Activated CD4-positive, alpha-beta T cell treated with anti-CD3 and anti-CD28 coated beads, Interleukin-2, Interleukin-6, amounts not matched to agents 100 ng/mL and 50 ng/mL, durations not matched to agents 16 hours and 8 hours (primary cell): ENCODE measurements around the gene DNAH17.

Source experiments
- DNase-seq: peaks from one replicate; pipeline ENCODE4 v3.0.0-alpha.2; 2020

DNAH17 gene

GRCh38 chr17:78541488-78542206 is 35.5 kb downstream of the DNAH17 start:
- DNase-seq = no peak

GRCh38 chr17:78539781-78540180 is 37.4 kb downstream of the DNAH17 start:
- no peak for DNase-seq

GRCh38 chr17:78538033-78538776 is 39.0 kb downstream of the DNAH17 start:
- DNase-seq = peak; percentile 8

- no peak for DNase-seq
Measured at GRCh38 chr17:78537217-78537860, 39.9 kb downstream of the DNAH17 start.

- peak; percentile 19 for DNase-seq
Measured at GRCh38 chr17:78535273-78536197, 41.7 kb downstream of the DNAH17 start.

- DNase-seq = no peak
Measured at GRCh38 chr17:78534492-78535272, 42.5 kb downstream of the DNAH17 start.

- peak; percentile 15 for DNase-seq
Measured at GRCh38 chr17:78532922-78533640, 44.1 kb downstream of the DNAH17 start.

GRCh38 chr17:78532311-78532710 is 44.9 kb downstream of the DNAH17 start:
- no peak for DNase-seq

GRCh38 chr17:78530675-78531074 is 46.5 kb downstream of the DNAH17 start:
- DNase-seq = no peak

- DNase-seq = no peak
Measured at GRCh38 chr17:78529871-78530670, 47.1 kb downstream of the DNAH17 start.

GRCh38 chr17:78529251-78529650 is 47.9 kb downstream of the DNAH17 start:
- DNase-seq = no peak

- DNase-seq = no peak
Measured at GRCh38 chr17:78528541-78528940, 48.7 kb downstream of the DNAH17 start.

- no peak for DNase-seq
Measured at GRCh38 chr17:78527345-78527744, 49.9 kb downstream of the DNAH17 start.

- no peak for DNase-seq
Measured at GRCh38 chr17:78526231-78527025, 50.8 kb downstream of the DNAH17 start.

- no peak for DNase-seq
Measured at GRCh38 chr17:78525511-78526160, 51.6 kb downstream of the DNAH17 start.

GRCh38 chr17:78524870-78525510 is 52.2 kb downstream of the DNAH17 start:
- DNase-seq = no peak

- DNase-seq = no peak
Measured at GRCh38 chr17:78523934-78524655, 53.1 kb downstream of the DNAH17 start.
